Naive B cell (primary cell): ENCODE measurements around the gene NPBWR2. TPM values are rescaled to one million over a fixed set of nuclear protein-coding genes. Genes with fewer than 3 reads are reported as not detected.
"Not testable (repeated sequence)": the region's sequence is repeated elsewhere in the genome, so short reads cannot be mapped to it uniquely, and the experiment has no call there.

Experiments
- ATAC-seq, 2 donors: fragments of 150-1000 bp; cut with Tn5 transposase; 2 replicates each; pipeline ENCODE4 v1.10.0; 2021; ENCODE audit warnings: low read depth in 2 of 2, mild to moderate bottlenecking in 2 of 2, moderate library complexity in 2 of 2
- DNase-seq: peaks from one replicate; pipeline ENCODE4 v3.0.0; 2022
- H3K27ac Mint-ChIP-seq, 6 donors: one replicate each; pipeline ENCODE4 v1.8.0; 2020 to 2022; ENCODE audit warnings: mild to moderate bottlenecking in 6 of 6, mixed read lengths in 6 of 6, moderate library complexity in 5 of 6, inconsistent platforms in 2 of 6
- H3K27me3 Mint-ChIP-seq, 3 donors: one replicate each; pipeline ENCODE4 v1.8.0; 2021 to 2022; ENCODE audit warnings: mixed read lengths in 3 of 3, mild to moderate bottlenecking in 1 of 3
- H3K36me3 Mint-ChIP-seq, 2 donors: one replicate each; pipeline ENCODE4 v1.8.0; 2020 to 2022; ENCODE audit warnings: mixed read lengths in 2 of 2, inconsistent platforms in 1 of 2, mild to moderate bottlenecking in 1 of 2
- H3K4me1 Mint-ChIP-seq, 3 donors: one replicate each; pipeline ENCODE4 v1.8.0; 2020 to 2022; ENCODE audit warnings: mixed read lengths in 3 of 3, inconsistent platforms in 1 of 3, mild to moderate bottlenecking in 1 of 3, moderate library complexity in 1 of 3
- H3K4me3 Mint-ChIP-seq, 8 donors: one replicate each; pipeline ENCODE4 v1.8.0; 2020 to 2022; ENCODE audit warnings: mild to moderate bottlenecking in 8 of 8, mixed read lengths in 8 of 8, moderate library complexity in 8 of 8, inconsistent platforms in 2 of 8
- H3K9me3 Mint-ChIP-seq, 7 donors: one replicate each; pipeline ENCODE4 v1.8.0; 2020 to 2022; ENCODE audit warnings: mixed read lengths in 7 of 7, mild to moderate bottlenecking in 5 of 7, inconsistent platforms in 2 of 7, moderate library complexity in 1 of 7
- polyA plus RNA-seq, 6 donors: library from polyadenylated mRNA; unstranded; fragments of 300-500 nt; fragmentation: Illumina TruSeq; gene quantifications; one replicate each; pipeline ENCODE4 v1.2.3, GENCODE V29; 2021; ENCODE audit warnings: low read depth in 6 of 6

The NPBWR2 gene
- polyA plus RNA-seq, 6 donors from 2014 or later, result not detected

DNA sequence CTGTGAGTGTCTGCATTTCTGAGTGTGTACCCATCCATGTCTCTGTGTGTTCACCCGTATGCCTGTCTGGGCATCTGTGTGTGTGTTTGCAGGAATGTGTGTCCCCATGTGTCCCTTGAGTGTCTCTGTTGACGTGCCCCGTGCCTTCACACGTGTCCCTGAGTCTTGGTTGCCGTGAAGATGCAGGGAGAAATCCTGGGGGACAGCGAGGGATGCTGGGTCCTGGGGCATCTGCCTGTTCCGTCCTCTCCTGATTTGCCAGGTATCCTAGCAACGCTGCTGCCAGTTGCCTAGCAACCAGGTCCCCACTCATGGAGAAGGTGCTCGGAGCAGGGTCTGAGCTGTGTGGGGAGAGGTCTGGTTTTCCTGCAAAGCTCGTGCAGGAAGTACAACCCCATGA is 17.2 kb downstream of the NPBWR2 start:
- Mint-ChIP-seq H3K4me1 (peaks cover 2 to 12% (median 7%) of the 10 kb centered on the region in 3 donors), H3K27ac (no peak overlapping the region), H3K27me3 (peaks cover 0 to 7% (median 1%) of the 10 kb centered on the region in 3 donors), H3K9me3 (peaks cover 0 to 7% (median 0%) of the 10 kb centered on the region in 7 donors), H3K4me3 (no peak overlapping the region), H3K36me3 (no peaks in the 10 kb centered on the region)
- no peak for DNase-seq
- ATAC-seq, result no peak

GRCh38 chr20:64088586-64088985 is 18.8 kb downstream of the NPBWR2 start:
- H3K9me3 Mint-ChIP-seq, ATAC-seq, DNase-seq, H3K27ac Mint-ChIP-seq, H3K36me3 Mint-ChIP-seq, H3K4me3 Mint-ChIP-seq: not testable (repeated sequence)
- peaks cover 7 to 19% (median 18%) of the 10 kb centered on the region in 3 donors for H3K4me1 Mint-ChIP-seq
- peaks cover 6 to 13% (median 7%) of the 10 kb centered on the region in 3 donors for H3K27me3 Mint-ChIP-seq

- not testable (repeated sequence) for H3K36me3 Mint-ChIP-seq, DNase-seq, ATAC-seq, H3K4me3 Mint-ChIP-seq, H3K9me3 Mint-ChIP-seq, H3K27ac Mint-ChIP-seq
- Mint-ChIP-seq H3K4me1 (peaks cover 15 to 28% (median 26%) of the 10 kb centered on the region in 3 donors), H3K27me3 (peaks cover 6 to 13% (median 7%) of the 10 kb centered on the region in 3 donors)
Measured at GRCh38 chr20:64087226-64087825, 20.0 kb downstream of the NPBWR2 start.

DNA sequence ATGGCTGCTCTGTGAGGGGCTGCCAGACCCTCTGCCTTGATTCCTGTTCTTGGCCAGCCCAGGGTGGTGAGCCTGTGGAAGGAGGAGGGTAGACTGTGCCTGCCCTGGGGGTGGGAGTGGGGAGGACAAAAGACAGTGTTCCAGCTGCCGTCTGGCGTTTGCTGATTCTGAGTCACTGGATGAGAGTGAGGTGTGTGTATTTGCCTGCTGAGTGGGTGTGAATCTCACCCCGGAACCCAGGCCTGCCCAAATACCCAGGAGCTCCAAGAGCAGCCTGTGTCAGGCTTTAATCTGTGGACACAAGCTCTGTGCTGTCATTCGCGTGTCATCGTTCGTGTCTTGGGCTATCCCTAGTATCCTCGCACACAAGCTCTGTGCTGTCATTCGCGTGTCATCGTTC is 20.6 kb downstream of the NPBWR2 start:
- peaks cover 6 to 13% (median 7%) of the 10 kb centered on the region in 3 donors for H3K27me3 Mint-ChIP-seq
- no peaks in the 10 kb centered on the region for H3K36me3 Mint-ChIP-seq
- peaks cover 19 to 30% (median 29%) of the 10 kb centered on the region in 3 donors for H3K4me1 Mint-ChIP-seq
- H3K27ac Mint-ChIP-seq, result peak overlapping the region in 1 of 6 donors; percentile 20
- H3K4me3 Mint-ChIP-seq, result no peak overlapping the region
- no peak for DNase-seq
- H3K9me3 Mint-ChIP-seq, result peaks cover 0 to 7% (median 0%) of the 10 kb centered on the region in 7 donors
- no peak for ATAC-seq

- peak overlapping the region in 7 of 8 donors; percentile 80 to 94 (median 92) for H3K4me3 Mint-ChIP-seq
- DNase-seq (no peak), ATAC-seq (no peak)
- H3K27ac Mint-ChIP-seq, result peak overlapping the region in 5 of 6 donors; percentile 15 to 89 (median 59)
- no peaks in the 10 kb centered on the region for H3K36me3 Mint-ChIP-seq
- peaks cover 36 to 47% (median 36%) of the 10 kb centered on the region in 3 donors for H3K4me1 Mint-ChIP-seq
- H3K9me3 Mint-ChIP-seq, result peaks cover 0 to 7% (median 0%) of the 10 kb centered on the region in 7 donors
- peaks cover 6 to 13% (median 7%) of the 10 kb centered on the region in 3 donors for H3K27me3 Mint-ChIP-seq
Measured at GRCh38 chr20:64084685-64085152, 22.6 kb downstream of the NPBWR2 start.

- Mint-ChIP-seq H3K9me3 (peaks cover 0 to 7% (median 0%) of the 10 kb centered on the region in 7 donors), H3K4me3 (peak within 1 kb of the TSS; percentile 80 to 94 (median 92)), H3K27ac (peak within 1 kb of the TSS in 5 of 6 donors; percentile 59 to 93 (median 72)), H3K36me3 (no peaks in the 10 kb centered on the region), H3K4me1 (peaks cover 36 to 47% (median 37%) of the 10 kb centered on the region in 3 donors), H3K27me3 (peaks cover 6 to 13% (median 7%) of the 10 kb centered on the region in 3 donors)
- DNase-seq, result no peak
- no peak for ATAC-seq
Measured at GRCh38 chr20:64083804-64084684, 23.3 kb downstream of the NPBWR2 start, which contains the start of gene LKAAEAR1. LKAAEAR1 (minus strand) TSS chr20:64084398; CDS start chr20:64084219, 179 bp downstream.

DNA sequence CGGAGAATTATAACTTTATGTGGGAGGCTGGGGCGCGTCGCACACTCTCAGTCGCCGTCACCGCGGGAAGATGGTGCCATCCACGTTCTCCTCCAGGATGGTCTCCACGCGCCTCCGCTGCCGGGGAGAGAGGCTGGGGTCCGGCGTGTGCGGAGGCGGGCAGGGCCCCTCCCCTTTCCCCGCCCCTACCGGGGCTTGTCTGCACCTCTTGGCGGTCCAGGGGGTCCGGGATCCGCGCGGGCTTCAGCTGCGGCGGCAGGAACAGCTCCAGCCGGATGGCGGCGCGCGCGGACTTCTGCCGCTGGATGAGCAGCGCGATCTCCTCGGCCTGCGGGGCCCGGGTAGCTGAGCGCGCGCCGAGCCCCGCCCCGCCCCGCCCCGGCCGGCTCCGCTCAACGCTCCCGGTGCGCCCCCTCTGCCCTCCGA is 24.0 kb downstream of the NPBWR2 start:
- ATAC-seq, result peak; percentile 18 to 21

DNA sequence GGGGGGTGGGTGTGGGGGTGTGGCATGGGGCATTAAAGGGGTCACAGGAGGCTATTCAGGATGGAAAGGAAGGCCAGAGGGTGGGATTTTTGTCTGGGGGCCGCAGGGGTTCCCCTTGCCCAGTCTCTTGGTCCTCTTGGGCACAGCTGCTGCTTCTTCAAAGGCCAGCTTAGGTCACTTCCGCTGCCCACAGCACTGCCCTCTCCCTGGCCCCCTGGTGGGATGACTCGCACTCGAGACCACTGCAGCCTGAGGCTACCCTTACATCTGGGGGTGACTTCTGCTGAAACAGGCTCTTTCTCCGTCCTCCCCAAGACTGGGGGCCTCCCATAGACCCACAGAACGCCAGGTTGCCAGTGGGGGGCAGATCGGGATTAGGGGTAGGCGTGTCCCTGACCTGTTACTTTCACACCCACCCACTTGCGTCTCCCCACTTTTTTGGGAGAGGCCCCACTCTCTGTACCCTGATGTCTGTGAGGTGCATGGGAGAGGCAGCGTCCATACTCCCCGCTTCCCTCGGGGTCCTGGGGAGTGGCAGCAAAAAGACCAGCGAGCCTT is 24.5 kb downstream of the NPBWR2 start:
- no peak for ATAC-seq
- peaks cover 0 to 5% (median 0%) of the 10 kb centered on the region in 7 donors for H3K9me3 Mint-ChIP-seq
- H3K4me1 Mint-ChIP-seq, result peaks cover 36 to 47% (median 47%) of the 10 kb centered on the region in 3 donors
- DNase-seq, result no peak
- peak overlapping the region in 2 of 6 donors; percentile 89 to 93 for H3K27ac Mint-ChIP-seq
- peaks cover 0 to 13% (median 6%) of the 10 kb centered on the region in 3 donors for H3K27me3 Mint-ChIP-seq
- H3K4me3 Mint-ChIP-seq, result peak overlapping the region; percentile 76 to 90 (median 82)
- H3K36me3 Mint-ChIP-seq, result no peaks in the 10 kb centered on the region

More for the DNA sequence above, 24.0 kb downstream of the NPBWR2 start:
- DNase-seq, result peak; percentile 66
- peak overlapping the region in 2 of 6 donors; percentile 89 to 93 for H3K27ac Mint-ChIP-seq
- peak overlapping the region; percentile 76 to 90 (median 82) for H3K4me3 Mint-ChIP-seq
- H3K4me1 Mint-ChIP-seq, result peaks cover 36 to 47% (median 44%) of the 10 kb centered on the region in 3 donors
- peaks cover under 1 to 13% (median 6%) of the 10 kb centered on the region in 3 donors for H3K27me3 Mint-ChIP-seq
- H3K9me3 Mint-ChIP-seq, result peaks cover 0 to 7% (median 0%) of the 10 kb centered on the region in 7 donors
- no peaks in the 10 kb centered on the region for H3K36me3 Mint-ChIP-seq

DNA sequence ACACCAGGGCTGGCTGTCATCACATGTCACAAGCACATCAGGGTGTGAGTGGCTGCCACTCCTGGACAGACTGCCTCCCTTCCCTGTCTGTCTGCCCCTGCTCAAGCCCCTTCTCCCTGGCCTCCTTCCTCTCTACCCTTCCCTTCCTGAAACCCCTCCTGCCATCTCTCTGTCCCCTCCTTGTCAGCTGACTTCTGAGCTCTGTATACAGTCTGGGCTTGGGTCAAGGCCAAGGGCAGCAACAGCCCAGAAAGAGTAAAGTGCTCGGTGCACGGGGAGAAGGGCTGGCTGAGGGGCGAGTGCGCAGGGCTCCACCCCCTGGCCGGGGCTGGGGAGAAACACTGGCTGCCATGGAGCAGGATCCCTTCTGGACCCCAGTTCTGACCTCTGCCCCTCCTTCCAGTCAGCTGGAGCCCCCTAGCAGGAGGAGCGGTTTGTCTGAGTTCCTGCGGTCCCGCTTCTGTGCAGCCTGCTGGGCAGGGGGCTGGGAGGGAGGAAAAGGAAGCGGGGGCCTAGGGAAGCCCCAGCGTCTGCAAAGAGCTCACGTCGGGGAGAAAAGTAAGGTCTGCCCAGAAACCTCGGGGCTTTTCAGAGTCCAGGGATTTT is 25.1 kb downstream of the NPBWR2 start:
- Mint-ChIP-seq H3K9me3 (peaks cover 0 to 2% (median 0%) of the 10 kb centered on the region in 7 donors), H3K4me3 (peak overlapping the region; percentile 49 to 90 (median 82)), H3K36me3 (no peaks in the 10 kb centered on the region), H3K27me3 (peaks cover 0 to 13% (median 6%) of the 10 kb centered on the region in 3 donors), H3K4me1 (peaks cover 40 to 51% (median 49%) of the 10 kb centered on the region in 3 donors), H3K27ac (peak overlapping the region in 4 of 6 donors; percentile 69 to 96 (median 88))
- ATAC-seq, result no peak
- no peak for DNase-seq

GRCh38 chr20:64081624-64081964 is 25.8 kb downstream of the NPBWR2 start:
- peak overlapping the region; percentile 9 to 96 (median 56) for H3K27ac Mint-ChIP-seq
- no peak for DNase-seq
- peaks cover 40 to 55% (median 54%) of the 10 kb centered on the region in 3 donors for H3K4me1 Mint-ChIP-seq
- no peaks in the 10 kb centered on the region for H3K36me3 Mint-ChIP-seq
- H3K4me3 Mint-ChIP-seq, result peak overlapping the region; percentile 10 to 89 (median 62)
- no peak for ATAC-seq
- peaks cover 0 to under 1% (median 0%) of the 10 kb centered on the region in 7 donors for H3K9me3 Mint-ChIP-seq
- H3K27me3 Mint-ChIP-seq, result peaks cover 0 to 13% (median 6%) of the 10 kb centered on the region in 3 donors

GRCh38 chr20:64080813-64081623 is 26.3 kb downstream of the NPBWR2 start:
- Mint-ChIP-seq H3K9me3 (no peaks in the 10 kb centered on the region), H3K36me3 (no peaks in the 10 kb centered on the region), H3K27ac (peak overlapping the region; percentile 71 to 97 (median 94)), H3K4me3 (peak overlapping the region; percentile 77 to 92 (median 84)), H3K27me3 (peaks cover 0 to 13% (median 6%) of the 10 kb centered on the region in 3 donors), H3K4me1 (peaks cover 41 to 58% (median 55%) of the 10 kb centered on the region in 3 donors)
- DNase-seq, result no peak
- ATAC-seq, result no peak
